Hepatocyte (in vitro differentiated cells): ENCODE results near the gene EYS. TPM values are rescaled to one million over a fixed set of nuclear protein-coding genes. Genes with fewer than 3 reads are reported as not detected.

Experiments used
- DNase-seq: peaks from one replicate; pipeline ENCODE4 v3.0.0-alpha.2; 2016; ENCODE audit warnings: low spot score
- H2AFZ ChIP-seq: fragments of 200-600 bp; sonication (generic); 2 replicates; pipeline ENCODE4 v1.6.0; 2016; ENCODE audit warnings: antibody characterized with exemption, mild to moderate bottlenecking
- H3K27ac ChIP-seq: fragments of 200-600 bp; sonication (generic); 2 replicates; pipeline ENCODE4 v1.5.1; 2016; ENCODE audit warnings: mild to moderate bottlenecking
- H3K27me3 ChIP-seq: fragments of 200-600 bp; sonication (generic); 2 replicates; pipeline ENCODE4 v1.6.1; 2016
- H3K36me3 ChIP-seq: fragments of 200-600 bp; sonication (generic); replicated peaks from 2 replicates; pipeline ENCODE4 v1.5.1; 2016; ENCODE audit warnings: low read depth; ENCODE audit not compliant: insufficient read depth
- H3K4me1 ChIP-seq: fragments of 200-600 bp; sonication (generic); 2 replicates; pipeline ENCODE4 v1.5.1; 2016; ENCODE audit warnings: mild to moderate bottlenecking, moderate library complexity; ENCODE audit not compliant: insufficient read depth
- H3K4me2 ChIP-seq: fragments of 200-600 bp; sonication (generic); 2 replicates; pipeline ENCODE4 v1.6.0; 2016
- H3K4me3 ChIP-seq: fragments of 200-600 bp; sonication (generic); 2 replicates; pipeline ENCODE4 v1.5.1; 2016; ENCODE audit warnings: mild to moderate bottlenecking
- H3K79me2 ChIP-seq: fragments of 200-600 bp; sonication (generic); 2 replicates; pipeline ENCODE4 v1.6.0; 2017; ENCODE audit warnings: mild to moderate bottlenecking
- H3K9me2 ChIP-seq: fragments of 200-600 bp; sonication (generic); replicated peaks from 2 replicates; pipeline ENCODE4 v1.6.0; 2017; ENCODE audit warnings: mild to moderate bottlenecking; ENCODE audit not compliant: insufficient read depth
- H3K9me3 ChIP-seq: fragments of 200-600 bp; sonication (generic); 2 replicates; pipeline ENCODE4 v1.5.1; 2016; ENCODE audit warnings: low read depth, mild to moderate bottlenecking
- H4K20me1 ChIP-seq: fragments of 200-600 bp; sonication (generic); 2 replicates; pipeline ENCODE4 v1.6.0; 2016; ENCODE audit warnings: mild to moderate bottlenecking; ENCODE audit not compliant: insufficient read depth, poor library complexity, severe bottlenecking
- CTCF ChIP-seq: fragments of 200-600 bp; sonication (generic); IDR thresholded peaks from 2 replicates; pipeline ENCODE4 v1.5.1; 2016; ENCODE audit warnings: antibody characterized with exemption, mild to moderate bottlenecking; ENCODE audit not compliant: poor library complexity
- EZH2 ChIP-seq: fragments of 200-600 bp; sonication (generic); IDR thresholded peaks from 2 replicates; pipeline ENCODE4 v1.6.1; 2016; ENCODE audit warnings: antibody characterized with exemption, mild to moderate bottlenecking, borderline replicate concordance
- EZH2phosphoT487 ChIP-seq: fragments of 200-600 bp; sonication (generic); IDR thresholded peaks from one replicate; pipeline ENCODE4 v1.6.1; 2018; ENCODE audit warnings: antibody characterized with exemption, mild to moderate bottlenecking, low read depth, moderate library complexity; ENCODE audit not compliant: unreplicated experiment, severe bottlenecking
- WGBS: methylation state at CpG from one replicate; pipeline ENCODE4 v1.1.6; 2016; ENCODE audit warnings: low lambda C conversion rate; ENCODE audit errors: missing lambda C conversion rate; 5-methylcytosine and 5-hydroxymethylcytosine counted together
- polyA plus RNA-seq: library from polyadenylated mRNA; unstranded; fragments of >200 nt; fragmentation: Nextera tagmentation; extraction: Ambion mirVana; gene quantifications from 2 replicates; pipeline ENCODE4 v1.2.1, GENCODE V29; 2016
- total RNA-seq: library from RNA; depleted of rRNA; stranded (reverse); fragments of >200 nt; gene quantifications from 2 replicates; pipeline ENCODE4 v1.2.3, GENCODE V29; 2014

Gene EYS
- total and polyA plus RNA-seq, 2 experiments from 2014 or later, result 0.57 to 0.68 TPM

GRCh38 chr6:65289491-65289890 is 417.5 kb downstream of the EYS start:
- H3K4me2 ChIP-seq, result no peak overlapping the region
- no peak overlapping the region for H2AFZ ChIP-seq
- no peaks in the 10 kb centered on the region for H3K9me2 ChIP-seq
- no peaks in the 10 kb centered on the region for H3K9me3 ChIP-seq
- H4K20me1 ChIP-seq, result no peaks in the 10 kb centered on the region
- WGBS, result 92% methylated on average over 2 of the region's 2 CpGs
- H3K36me3 ChIP-seq, result no peaks in the 10 kb centered on the region
- no peaks in the 10 kb centered on the region for H3K79me2 ChIP-seq
- H3K4me3 ChIP-seq, result no peak overlapping the region
- H3K4me1 ChIP-seq, result no peaks in the 10 kb centered on the region
- H3K27ac ChIP-seq, result no peak overlapping the region
- H3K27me3 ChIP-seq, result no peaks in the 10 kb centered on the region
- TF ChIP-seq EZH2 (no peak), CTCF (no peak), EZH2phosphoT487 (no peak)
- no peak for DNase-seq

- Histone ChIP-seq H3K27me3 (no peaks in the 10 kb centered on the region), H3K4me1 (no peaks in the 10 kb centered on the region), H3K4me2 (no peak overlapping the region), H3K9me3 (no peaks in the 10 kb centered on the region), H3K9me2 (no peaks in the 10 kb centered on the region), H2AFZ (no peak overlapping the region), H3K4me3 (no peak overlapping the region), H3K36me3 (no peaks in the 10 kb centered on the region), H4K20me1 (no peaks in the 10 kb centered on the region), H3K79me2 (no peaks in the 10 kb centered on the region), H3K27ac (no peak overlapping the region)
- no peak for DNase-seq
- no peak for TF ChIP-seq EZH2phosphoT487
- no peak for TF ChIP-seq EZH2
- TF ChIP-seq CTCF, result no peak
These were observed 421.8 kb downstream of the EYS start for GRCh38 chr6:65285275-65285674.

GRCh38 chr6:65280060-65280459 is 427.0 kb downstream of the EYS start:
- Histone ChIP-seq H3K27me3 (no peaks in the 10 kb centered on the region), H2AFZ (no peak overlapping the region), H4K20me1 (no peaks in the 10 kb centered on the region), H3K36me3 (no peaks in the 10 kb centered on the region), H3K4me2 (no peak overlapping the region), H3K27ac (no peak overlapping the region), H3K4me1 (no peaks in the 10 kb centered on the region), H3K79me2 (no peaks in the 10 kb centered on the region), H3K9me2 (no peaks in the 10 kb centered on the region), H3K4me3 (no peak overlapping the region), H3K9me3 (no peaks in the 10 kb centered on the region)
- TF ChIP-seq CTCF, result no peak
- no peak for TF ChIP-seq EZH2phosphoT487
- no peak for TF ChIP-seq EZH2
- WGBS, result 87% methylated on average over 3 of the region's 3 CpGs
- DNase-seq, result no peak

GRCh38 chr6:65262241-65262640 is 444.8 kb downstream of the EYS start:
- H3K9me3 ChIP-seq, result no peaks in the 10 kb centered on the region
- no peak for DNase-seq
- H2AFZ ChIP-seq, result no peak overlapping the region
- H3K4me2 ChIP-seq, result no peak overlapping the region
- H3K36me3 ChIP-seq, result no peaks in the 10 kb centered on the region
- H4K20me1 ChIP-seq, result no peaks in the 10 kb centered on the region
- H3K79me2 ChIP-seq, result no peaks in the 10 kb centered on the region
- no peak for TF ChIP-seq EZH2phosphoT487
- no peak for TF ChIP-seq CTCF
- no peak for TF ChIP-seq EZH2
- no peaks in the 10 kb centered on the region for H3K27me3 ChIP-seq
- H3K4me3 ChIP-seq, result no peak overlapping the region
- no peak overlapping the region for H3K27ac ChIP-seq
- WGBS, result 79% methylated on average over 3 of the region's 3 CpGs
- H3K4me1 ChIP-seq, result no peaks in the 10 kb centered on the region
- H3K9me2 ChIP-seq, result no peaks in the 10 kb centered on the region
